CD8-positive, alpha-beta memory T cell (primary cell): ENCODE measurements around the gene CDKN1B. TPM values are rescaled to one million over a fixed set of nuclear protein-coding genes. Genes with fewer than 3 reads are reported as not detected.

Experiments
- CTCF ChIA-PET: fragments of 350-600 bp; sonication (Branson Sonifier 250); formaldehyde crosslinking; loops from one replicate; lab custom pipeline; 2021; ENCODE audit warnings: antibody characterized with exemption; lab: Charles Lee
- POLR2A ChIA-PET: fragments of 350-600 bp; sonication (Branson Sonifier 250); formaldehyde crosslinking; loops from one replicate; lab custom pipeline; 2021; ENCODE audit warnings: antibody characterized with exemption; lab: Charles Lee
- DNase-seq, 5 donors: peaks; one replicate each; pipeline versions ENCODE4 v3.0.0 to v3.0.0-alpha.2; 2020 to 2022; ENCODE audit warnings: mixed read lengths in 1 of 5
- H3K27ac ChIP-seq: one replicate; pipeline ENCODE4 v1.7.0; 2013; ENCODE audit warnings: low read depth, mild to moderate bottlenecking, low read length, moderate library complexity
- H3K27me3 ChIP-seq: 2 replicates; pipeline ENCODE4 v1.7.0; 2013; ENCODE audit warnings: low read length, mild to moderate bottlenecking; ENCODE audit not compliant: insufficient read depth, poor library complexity, severe bottlenecking
- H3K36me3 ChIP-seq: 2 replicates; pipeline ENCODE4 v1.7.0; 2013; ENCODE audit warnings: mild to moderate bottlenecking, low read length, moderate library complexity; ENCODE audit not compliant: insufficient read depth
- H3K4me1 ChIP-seq: 2 replicates; pipeline ENCODE4 v1.7.0; 2013; ENCODE audit warnings: mild to moderate bottlenecking, low read length, moderate library complexity; ENCODE audit not compliant: insufficient read depth
- H3K4me3 ChIP-seq: 2 replicates; pipeline ENCODE4 v1.7.0; 2013; ENCODE audit warnings: mild to moderate bottlenecking, low read length
- H3K9me3 ChIP-seq: 2 replicates; pipeline ENCODE4 v1.7.0; 2013; ENCODE audit warnings: mild to moderate bottlenecking, low read length
- H3K27ac Mint-ChIP-seq, 8 donors: one replicate each; pipeline ENCODE4 v1.8.0; 2020 to 2021; ENCODE audit warnings: mixed read lengths in 8 of 8, mild to moderate bottlenecking in 6 of 8, inconsistent platforms in 3 of 8, moderate library complexity in 3 of 8
- H3K27me3 Mint-ChIP-seq, 2 donors: one replicate each; pipeline ENCODE4 v1.8.0; 2020 to 2021; ENCODE audit warnings: mixed read lengths in 2 of 2, mild to moderate bottlenecking in 1 of 2, moderate library complexity in 1 of 2
- H3K36me3 Mint-ChIP-seq, 3 donors: one replicate each; pipeline ENCODE4 v1.8.0; 2020 to 2021; ENCODE audit warnings: mixed read lengths in 3 of 3, inconsistent platforms in 1 of 3, mild to moderate bottlenecking in 1 of 3
- H3K4me1 Mint-ChIP-seq, 3 donors: one replicate each; pipeline ENCODE4 v1.8.0; 2020 to 2021; ENCODE audit warnings: mixed read lengths in 3 of 3, inconsistent platforms in 1 of 3, mild to moderate bottlenecking in 1 of 3
- H3K4me3 Mint-ChIP-seq, 7 donors: one replicate each; pipeline ENCODE4 v1.8.0; 2020 to 2021; ENCODE audit warnings: mixed read lengths in 7 of 7, mild to moderate bottlenecking in 6 of 7, moderate library complexity in 4 of 7, inconsistent platforms in 2 of 7
- H3K9me3 Mint-ChIP-seq, 5 donors: one replicate each; pipeline ENCODE4 v1.8.0; 2020 to 2022; ENCODE audit warnings: mixed read lengths in 5 of 5, mild to moderate bottlenecking in 3 of 5, moderate library complexity in 2 of 5, inconsistent platforms in 1 of 5
- polyA plus RNA-seq: library from polyadenylated mRNA; unstranded; fragments of 300-500 nt; fragmentation: Illumina TruSeq; gene quantifications from one replicate; pipeline ENCODE4 v1.2.3, GENCODE V29; 2021
- total RNA-seq, 2 experiments: library from RNA; stranded (reverse); gene quantifications; one replicate each; pipeline ENCODE4 v1.2.3, GENCODE V29; 2021

The CDKN1B gene
- total and polyA plus RNA-seq, 3 experiments from 2014 or later: 10.0 to 48.7 (median 47.1) TPM

- Histone ChIP-seq H3K27ac (peak overlapping the region; percentile 98), H3K27me3 (no peaks in the 10 kb centered on the region), H3K36me3 (peaks cover 34% of the 10 kb centered on the region), H3K4me3 (peak overlapping the region; percentile 96), H3K9me3 (no peaks in the 10 kb centered on the region), H3K4me1 (peaks cover 30% of the 10 kb centered on the region)
- no peak for DNase-seq
- H3K27me3 Mint-ChIP-seq: peaks cover 0 to 2% of the 10 kb centered on the region in 2 donors
- ChIA-PET CTCF (interaction anchor here (0.8 to 5.7 kb wide), 11 partner anchors 8 to 384 kb away, joined by 3 to 56 read pairs (median 4); partner anchors contain the start of genes BORCS5, CREBL2 and DDX47), POLR2A (interaction anchor here (0.6 to 6.8 kb wide), 18 partner anchors 9 to 371 kb away, joined by 3 to 197 read pairs (median 4); partner anchors contain the start of genes BORCS5, CREBL2, GPR19 and MANSC1)
- H3K36me3 Mint-ChIP-seq: peaks cover 23 to 71% (median 30%) of the 10 kb centered on the region in 3 donors
- peak overlapping the region; percentile 90 to 96 (median 93) for H3K4me3 Mint-ChIP-seq
- H3K9me3 Mint-ChIP-seq: peaks cover 0 to 3% (median 0%) of the 10 kb centered on the region in 5 donors
- H3K4me1 Mint-ChIP-seq: peaks cover 53 to 68% (median 61%) of the 10 kb centered on the region in 3 donors
- H3K27ac Mint-ChIP-seq: peak overlapping the region; percentile 96 to 99 (median 96)
These were observed 896 bp upstream of the CDKN1B start for GRCh38 chr12:12716151-12716792.

- H3K4me3 ChIP-seq: peak overlapping the region; percentile 96
- POLR2A ChIA-PET: interaction anchor here (1.2 to 6.8 kb wide), 6 partner anchors 7 to 360 kb away, joined by 4 to 197 read pairs (median 46); partner anchors contain the start of genes BORCS5 and GPR19
- H3K4me1 ChIP-seq: peaks cover 35% of the 10 kb centered on the region
- CTCF ChIA-PET: interaction anchor here (0.6 to 6.9 kb wide), 8 partner anchors 14 to 360 kb away, joined by 3 to 56 read pairs (median 4); no protein-coding TSS in a partner anchor
- Mint-ChIP-seq H3K4me3 (peak overlapping the region; percentile 92 to 99 (median 99)), H3K36me3 (peaks cover 23 to 85% (median 30%) of the 10 kb centered on the region in 3 donors), H3K4me1 (peaks cover 51 to 68% (median 62%) of the 10 kb centered on the region in 3 donors), H3K27me3 (peaks cover 0 to 2% of the 10 kb centered on the region in 2 donors), H3K27ac (peak overlapping the region; percentile 95 to 100 (median 98)), H3K9me3 (peaks cover 0 to 3% (median 0%) of the 10 kb centered on the region in 5 donors)
- H3K36me3 ChIP-seq: peaks cover 40% of the 10 kb centered on the region
- DNase-seq: peak in 4 of 5 donors; percentile 13 to 51 (median 28)
- no peaks in the 10 kb centered on the region for H3K9me3 ChIP-seq
- H3K27me3 ChIP-seq: no peaks in the 10 kb centered on the region
- H3K27ac ChIP-seq: peak overlapping the region; percentile 98
These were observed 615 bp downstream of the CDKN1B start for GRCh38 chr12:12717586-12718380.

- POLR2A ChIA-PET: interaction anchor here (0.6 to 6.8 kb wide), 8 partner anchors 9 to 370 kb away, joined by 3 to 168 read pairs (median 4); partner anchors contain the start of genes BORCS5 and GPR19
These were observed 1.2 kb downstream of the CDKN1B start for GRCh38 chr12:12718381-12718759.

GRCh38 chr12:12718853-12719252, 1.7 kb downstream of the CDKN1B start:
- H3K27ac ChIP-seq: peak overlapping the region; percentile 98
- H3K27me3 ChIP-seq: no peaks in the 10 kb centered on the region
- peaks cover 41 to 58% (median 52%) of the 10 kb centered on the region in 3 donors for H3K4me1 Mint-ChIP-seq
- H3K36me3 Mint-ChIP-seq: peaks cover 23 to 95% (median 30%) of the 10 kb centered on the region in 3 donors
- peaks cover 0 to 3% (median 0%) of the 10 kb centered on the region in 5 donors for H3K9me3 Mint-ChIP-seq
- ChIA-PET POLR2A (interaction anchor here (0.5 to 6.8 kb wide), 9 partner anchors 9 to 371 kb away, joined by 3 to 168 read pairs (median 4); partner anchors contain the start of genes BORCS5 and GPR19), CTCF (interaction anchor here (0.9 to 6.9 kb wide), 5 partner anchors 17 to 361 kb away, joined by 3 to 56 read pairs (median 4); no protein-coding TSS in a partner anchor)
- peak overlapping the region; percentile 92 to 99 (median 99) for H3K4me3 Mint-ChIP-seq
- peaks cover 0 to 5% of the 10 kb centered on the region in 2 donors for H3K27me3 Mint-ChIP-seq
- peak overlapping the region; percentile 95 to 100 (median 98) for H3K27ac Mint-ChIP-seq
- no peaks in the 10 kb centered on the region for H3K9me3 ChIP-seq
- peaks cover 25% of the 10 kb centered on the region for H3K4me1 ChIP-seq
- peaks cover 40% of the 10 kb centered on the region for H3K36me3 ChIP-seq
- no peak for DNase-seq
- peak overlapping the region; percentile 96 for H3K4me3 ChIP-seq

More at GRCh38 chr12:12718381-12718759, 1.2 kb downstream of the CDKN1B start:
- H3K27me3 Mint-ChIP-seq: peaks cover 0 to 2% of the 10 kb centered on the region in 2 donors
- peaks cover 23 to 91% (median 30%) of the 10 kb centered on the region in 3 donors for H3K36me3 Mint-ChIP-seq
- Histone ChIP-seq H3K36me3 (peaks cover 40% of the 10 kb centered on the region), H3K27me3 (no peaks in the 10 kb centered on the region), H3K4me3 (peak overlapping the region; percentile 96), H3K4me1 (peaks cover 29% of the 10 kb centered on the region), H3K27ac (peak overlapping the region; percentile 98), H3K9me3 (no peaks in the 10 kb centered on the region)
- CTCF ChIA-PET: interaction anchor here (0.8 to 6.9 kb wide), 6 partner anchors 15 to 361 kb away, joined by 3 to 56 read pairs (median 4); no protein-coding TSS in a partner anchor
- peak overlapping the region; percentile 92 to 99 (median 99) for H3K4me3 Mint-ChIP-seq
- no peak for DNase-seq
- peak overlapping the region; percentile 95 to 100 (median 98) for H3K27ac Mint-ChIP-seq
- H3K9me3 Mint-ChIP-seq: peaks cover 0 to 3% (median 0%) of the 10 kb centered on the region in 5 donors
- H3K4me1 Mint-ChIP-seq: peaks cover 46 to 63% (median 57%) of the 10 kb centered on the region in 3 donors

- Mint-ChIP-seq H3K4me1 (peaks cover 35 to 51% (median 47%) of the 10 kb centered on the region in 3 donors), H3K36me3 (peaks cover 23 to 92% (median 30%) of the 10 kb centered on the region in 3 donors), H3K4me3 (peak overlapping the region; percentile 92 to 99 (median 99)), H3K27me3 (peaks cover 0 to 5% of the 10 kb centered on the region in 2 donors), H3K27ac (peak overlapping the region; percentile 95 to 100 (median 98)), H3K9me3 (peaks cover 0 to 3% (median 0%) of the 10 kb centered on the region in 5 donors)
- DNase-seq: no peak
- H3K36me3 ChIP-seq: peaks cover 40% of the 10 kb centered on the region
- H3K27me3 ChIP-seq: no peaks in the 10 kb centered on the region
- peaks cover 22% of the 10 kb centered on the region for H3K4me1 ChIP-seq
- POLR2A ChIA-PET: interaction anchor here (0.6 to 6.8 kb wide), 9 partner anchors 8 to 362 kb away, joined by 3 to 168 read pairs (median 4); partner anchors contain the start of genes BORCS5 and GPR19
- CTCF ChIA-PET: interaction anchor here (1.0 to 6.9 kb wide), 3 partner anchors 12 to 52 kb away, joined by 3 to 56 read pairs (median 4); no protein-coding TSS in a partner anchor
- H3K27ac ChIP-seq: peak overlapping the region; percentile 98
- H3K4me3 ChIP-seq: peak overlapping the region; percentile 96
- H3K9me3 ChIP-seq: no peaks in the 10 kb centered on the region
These were observed 2.3 kb downstream of the CDKN1B start for GRCh38 chr12:12719496-12719895.

- Mint-ChIP-seq H3K9me3 (peaks cover 0 to 3% (median 0%) of the 10 kb centered on the region in 5 donors), H3K4me1 (peaks cover 30 to 46% (median 42%) of the 10 kb centered on the region in 3 donors), H3K36me3 (peaks cover 23 to 89% (median 30%) of the 10 kb centered on the region in 3 donors), H3K27me3 (peaks cover 0 to 5% of the 10 kb centered on the region in 2 donors), H3K4me3 (peak overlapping the region; percentile 92 to 99 (median 99)), H3K27ac (peak overlapping the region; percentile 63 to 99 (median 96))
- ChIA-PET CTCF (interaction anchor here (1.0 to 6.9 kb wide), 4 partner anchors 12 to 363 kb away, joined by 3 to 56 read pairs (median 9); partner anchors contain the start of gene BORCS5), POLR2A (interaction anchor here (0.6 to 6.8 kb wide), 5 partner anchors 12 to 363 kb away, joined by 3 to 67 read pairs (median 5); partner anchors contain the start of gene BORCS5)
- Histone ChIP-seq H3K4me1 (peaks cover 22% of the 10 kb centered on the region), H3K4me3 (peak overlapping the region; percentile 96), H3K27me3 (no peaks in the 10 kb centered on the region), H3K27ac (peak overlapping the region; percentile 98), H3K9me3 (no peaks in the 10 kb centered on the region), H3K36me3 (peaks cover 40% of the 10 kb centered on the region)
- DNase-seq: no peak
These were observed 2.9 kb downstream of the CDKN1B start for GRCh38 chr12:12720052-12720451.
